Panc1 (cell line): Measurements from ENCODE around the gene RAI2. TPM values are rescaled to one million over a fixed set of nuclear protein-coding genes. Genes with fewer than 3 reads are reported as not detected.

ENCODE experiments used
- ATAC-seq: fragments of 200-7000 bp; cut with Tn5 transposase; 2 replicates; pipeline ENCODE4 v1.9.1; 2020; ENCODE audit warnings: mild to moderate bottlenecking, moderate library complexity
- BruUV-seq: library from RNA; stranded (reverse); fragments of 400-500 nt; replicated peaks from 2 replicates; lab custom pipeline; 2021; lab: Mats Ljungman, UMichigan
- CTCF ChIA-PET: fragments of 300-600 bp; sonication (Branson Sonifier 250); formaldehyde crosslinking; loops from one replicate; lab custom pipeline; 2022; ENCODE audit warnings: antibody characterized with exemption; lab: Charles Lee
- POLR2A ChIA-PET: fragments of 300-600 bp; sonication (Branson Sonifier 250); formaldehyde crosslinking; loops from one replicate; lab custom pipeline; 2022; ENCODE audit warnings: antibody characterized with exemption; lab: Charles Lee
- DNase-seq: peaks from one replicate; pipeline ENCODE4 v3.0.0-alpha.2; 2010; ENCODE audit warnings: low read depth, low spot score
- H3K27ac ChIP-seq: 2 replicates; pipeline ENCODE4 v1.5.1; 2011; ENCODE audit warnings: mild to moderate bottlenecking, low read length, inconsistent platforms
- H3K27me3 ChIP-seq: fragments of 200-500 bp; sonication (Bioruptor generic); 2 replicates; pipeline ENCODE4 v1.6.0; 2014; ENCODE audit warnings: low read length, inconsistent platforms; ENCODE audit not compliant: control insufficient read depth, insufficient read depth
- H3K36me3 ChIP-seq: fragments of 200-500 bp; sonication (Bioruptor generic); 2 replicates; pipeline ENCODE4 v1.5.1; 2014; ENCODE audit warnings: inconsistent platforms, mild to moderate bottlenecking, low read length, moderate library complexity; ENCODE audit not compliant: control insufficient read depth, insufficient read depth
- H3K4me1 ChIP-seq: 2 replicates; pipeline ENCODE4 v1.5.1; 2011; ENCODE audit warnings: inconsistent platforms, mild to moderate bottlenecking, low read length, moderate library complexity; ENCODE audit not compliant: control insufficient read depth, insufficient read depth
- H3K4me3 ChIP-seq, 2 experiments: 2 replicates each; pipeline ENCODE4 v1.5.1; 2011 to 2012; ENCODE audit warnings: low read depth in 2 of 2, low read length in 2 of 2, mild to moderate bottlenecking in 2 of 2, inconsistent platforms in 1 of 2, moderate library complexity in 1 of 2
- H3K9me3 ChIP-seq: fragments of 200-500 bp; sonication (Bioruptor generic); 2 replicates; pipeline ENCODE4 v1.5.1; 2014; ENCODE audit warnings: low read depth, mild to moderate bottlenecking, inconsistent platforms, low read length, moderate library complexity; ENCODE audit not compliant: control insufficient read depth, insufficient read depth
- CTCF ChIP-seq: fragments of 450-650 bp; IDR thresholded peaks from 2 replicates; pipeline ENCODE4 v1.5.1; 2017; ENCODE audit warnings: mild to moderate bottlenecking
- POLR2AphosphoS5 ChIP-seq: IDR thresholded peaks from 2 replicates; pipeline ENCODE4 v1.6.1; 2012; ENCODE audit warnings: mild to moderate bottlenecking, low read depth, low read length, moderate library complexity
- REST ChIP-seq, 2 experiments: IDR thresholded peaks; 2 replicates each; pipeline ENCODE4 v1.6.1; 2011 to 2012; ENCODE audit warnings: low read depth in 2 of 2, control low read depth in 1 of 2, low read length in 1 of 2, mild to moderate bottlenecking in 1 of 2, moderate library complexity in 1 of 2; ENCODE audit not compliant: insufficient read depth in 1 of 2
- SIN3A ChIP-seq: IDR thresholded peaks from 2 replicates; pipeline ENCODE4 v1.6.1; 2012; ENCODE audit warnings: low read depth, mild to moderate bottlenecking, low read length, moderate library complexity, borderline replicate concordance; ENCODE audit not compliant: insufficient read depth
- TCF7L2 ChIP-seq: IDR thresholded peaks from 2 replicates; pipeline ENCODE4 v1.6.1; 2011; ENCODE audit warnings: mild to moderate bottlenecking, low read depth, low read length, inconsistent platforms
- in situ Hi-C: cut with HindIII; loops from 2 replicates; pipeline ENCODE4 v1.10.0; 2016; ENCODE audit warnings: low sequenced_read_pairs, low pct_unique_long_range_greater_than_20kb
- intact Hi-C: fragments of 100-400 bp; cut with micrococcal nuclease; formaldehyde crosslinking; loops from one replicate; pipeline ENCODE4 v1.10.0; 2022; ENCODE audit not compliant: unreplicated experiment
- total RNA-seq: library from RNA; stranded (reverse); gene quantifications from one replicate; pipeline ENCODE4 v1.2.1, GENCODE V29; 2021; ENCODE audit not compliant: unreplicated experiment

RAI2 gene
- total RNA-seq, 1 experiment from 2014 or later = 0.13 TPM

- TF ChIP-seq CTCF (no peak), SIN3A (no peak), TCF7L2 (no peak)
- no peak for DNase-seq
- intact Hi-C loops (no loop called here), in situ Hi-C loops (no loop called here)
- no peak for ATAC-seq
- BruUV-seq = no TSS peak
- Histone ChIP-seq H3K27ac (no peak overlapping the region), H3K27me3 (no peaks in the 10 kb centered on the region), H3K4me1 (no peaks in the 10 kb centered on the region), H3K9me3 (no peaks in the 10 kb centered on the region), H3K4me3 (no peak overlapping the region), H3K36me3 (no peaks in the 10 kb centered on the region)
- ChIA-PET CTCF (no interaction called here), POLR2A (no interaction called here)
Observed at GRCh38 chrX:17758382-17758781, 102.7 kb downstream of the RAI2 start.

DNA sequence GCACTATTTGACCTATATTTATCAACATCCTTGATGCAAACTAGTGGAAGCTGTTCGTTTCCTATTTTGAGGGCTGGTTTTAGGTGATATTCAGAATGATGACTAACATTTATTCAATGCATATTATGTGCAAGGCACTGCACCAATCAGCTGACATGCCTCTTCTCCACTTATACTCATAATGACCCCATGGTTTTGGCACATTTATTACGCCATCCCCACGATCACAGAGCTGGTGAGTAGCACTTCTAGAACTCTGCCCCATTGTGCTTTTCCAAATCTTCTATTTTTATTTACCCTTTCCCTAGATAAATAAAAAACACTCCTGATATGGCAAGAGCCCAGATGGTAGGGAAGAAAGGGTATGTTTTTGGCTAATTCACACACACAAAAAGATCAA, 110.7 kb downstream of the RAI2 start:
- no peak overlapping the region for H3K4me3 ChIP-seq
- in situ Hi-C loops = no loop called here
- CTCF ChIA-PET = no interaction called here
- POLR2A ChIA-PET = no interaction called here
- no peak overlapping the region for H3K27ac ChIP-seq
- intact Hi-C loops = no loop called here
- ATAC-seq = no peak
- no peak for DNase-seq
- no peaks in the 10 kb centered on the region for H3K4me1 ChIP-seq
- TF ChIP-seq REST (IDR thresholded peaks at IDR 0.05; ENCODE audit: insufficient read depth in 1 of 2, low read depth in 2 of 2, low read length in 1 of 2) (no peak), CTCF (no peak), SIN3A (no peak), TCF7L2 (no peak), POLR2AphosphoS5 (no peak)
- H3K9me3 ChIP-seq = no peaks in the 10 kb centered on the region
- no peaks in the 10 kb centered on the region for H3K36me3 ChIP-seq
- H3K27me3 ChIP-seq = no peaks in the 10 kb centered on the region
- no TSS peak for BruUV-seq

Other genes starting within 250 kb of the RAI2 start
- gene SCML1, start 123.8 kb downstream of the RAI2 start, total RNA-seq = 7.0 TPM